ENCODE results near the gene RPS29. TPM values are rescaled to one million over a fixed set of nuclear protein-coding genes. Genes with fewer than 3 reads are reported as not detected.

The RPS29 gene
- total and polyA plus RNA-seq, 2 of the 13 experiments (the other 11 are each of a cell fraction or from before 2014, with no cell fraction given) = 4,303 to 8,215 TPM

DNA sequence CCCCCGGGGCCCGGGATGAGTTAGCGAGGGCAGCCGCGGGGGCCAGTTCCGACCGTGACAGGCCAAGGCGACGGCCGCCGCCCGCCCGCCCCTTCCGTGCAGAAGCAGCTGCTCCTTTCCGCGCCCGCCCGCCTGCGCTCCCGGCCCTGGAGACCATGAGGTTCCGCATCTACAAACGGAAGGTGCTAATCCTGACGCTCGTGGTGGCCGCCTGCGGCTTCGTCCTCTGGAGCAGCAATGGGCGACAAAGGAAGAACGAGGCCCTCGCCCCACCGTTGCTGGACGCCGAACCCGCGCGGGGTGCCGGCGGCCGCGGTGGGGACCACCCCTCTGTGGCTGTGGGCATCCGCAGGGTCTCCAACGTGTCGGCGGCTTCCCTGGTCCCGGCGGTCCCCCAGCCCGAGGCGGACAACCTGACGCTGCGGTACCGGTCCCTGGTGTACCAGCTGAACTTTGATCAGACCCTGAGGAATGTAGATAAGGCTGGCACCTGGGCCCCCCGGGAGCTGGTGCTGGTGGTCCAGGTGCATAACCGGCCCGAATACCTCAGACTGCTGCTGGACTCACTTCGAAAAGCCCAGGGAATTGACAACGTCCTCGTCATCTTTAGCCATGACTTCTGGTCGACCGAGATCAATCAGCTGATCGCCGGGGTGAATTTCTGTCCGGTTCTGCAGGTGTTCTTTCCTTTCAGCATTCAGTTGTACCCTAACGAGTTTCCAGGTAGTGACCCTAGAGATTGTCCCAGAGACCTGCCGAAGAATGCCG lies 35.1 kb upstream of the RPS29 start (continued):
- TF ChIP-seq SRSF4 (IDR thresholded peaks at IDR 0.05; ENCODE audit: low read depth, low read length, poor library complexity, severe bottlenecking) = no peak
- TF ChIP-seq, protein P1, sequence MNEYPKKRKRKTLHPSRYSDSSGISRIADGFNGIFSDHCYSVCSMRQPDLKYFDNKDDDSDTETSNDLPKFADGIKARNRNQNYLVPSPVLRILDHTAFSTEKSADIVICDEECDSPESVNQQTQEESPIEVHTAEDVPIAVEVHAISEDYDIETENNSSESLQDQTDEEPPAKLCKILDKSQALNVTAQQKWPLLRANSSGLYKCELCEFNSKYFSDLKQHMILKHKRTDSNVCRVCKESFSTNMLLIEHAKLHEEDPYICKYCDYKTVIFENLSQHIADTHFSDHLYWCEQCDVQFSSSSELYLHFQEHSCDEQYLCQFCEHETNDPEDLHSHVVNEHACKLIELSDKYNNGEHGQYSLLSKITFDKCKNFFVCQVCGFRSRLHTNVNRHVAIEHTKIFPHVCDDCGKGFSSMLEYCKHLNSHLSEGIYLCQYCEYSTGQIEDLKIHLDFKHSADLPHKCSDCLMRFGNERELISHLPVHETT (CRISPR knock-in tag; conservative IDR thresholded peaks at IDR 0.05) = no peak
- no peak for TF ChIP-seq PHF21A (CRISPR knock-in tag; IDR thresholded peaks at IDR 0.05)
- TF ChIP-seq, protein P2, sequence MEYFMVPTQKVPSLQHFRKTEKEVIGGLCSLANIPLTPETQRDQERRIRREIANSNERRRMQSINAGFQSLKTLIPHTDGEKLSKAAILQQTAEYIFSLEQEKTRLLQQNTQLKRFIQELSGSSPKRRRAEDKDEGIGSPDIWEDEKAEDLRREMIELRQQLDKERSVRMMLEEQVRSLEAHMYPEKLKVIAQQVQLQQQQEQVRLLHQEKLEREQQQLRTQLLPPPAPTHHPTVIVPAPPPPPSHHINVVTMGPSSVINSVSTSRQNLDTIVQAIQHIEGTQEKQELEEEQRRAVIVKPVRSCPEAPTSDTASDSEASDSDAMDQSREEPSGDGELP (IDR thresholded peaks at IDR 0.05; ENCODE audit: borderline replicate concordance, low read depth) = peak; percentile 81
- peak; percentile 82; the same call in 1 of the 2 replicates for TF ChIP-seq ZBTB7B (CRISPR knock-in tag; IDR thresholded peaks at IDR 0.05)
- TF ChIP-seq, protein P3, sequence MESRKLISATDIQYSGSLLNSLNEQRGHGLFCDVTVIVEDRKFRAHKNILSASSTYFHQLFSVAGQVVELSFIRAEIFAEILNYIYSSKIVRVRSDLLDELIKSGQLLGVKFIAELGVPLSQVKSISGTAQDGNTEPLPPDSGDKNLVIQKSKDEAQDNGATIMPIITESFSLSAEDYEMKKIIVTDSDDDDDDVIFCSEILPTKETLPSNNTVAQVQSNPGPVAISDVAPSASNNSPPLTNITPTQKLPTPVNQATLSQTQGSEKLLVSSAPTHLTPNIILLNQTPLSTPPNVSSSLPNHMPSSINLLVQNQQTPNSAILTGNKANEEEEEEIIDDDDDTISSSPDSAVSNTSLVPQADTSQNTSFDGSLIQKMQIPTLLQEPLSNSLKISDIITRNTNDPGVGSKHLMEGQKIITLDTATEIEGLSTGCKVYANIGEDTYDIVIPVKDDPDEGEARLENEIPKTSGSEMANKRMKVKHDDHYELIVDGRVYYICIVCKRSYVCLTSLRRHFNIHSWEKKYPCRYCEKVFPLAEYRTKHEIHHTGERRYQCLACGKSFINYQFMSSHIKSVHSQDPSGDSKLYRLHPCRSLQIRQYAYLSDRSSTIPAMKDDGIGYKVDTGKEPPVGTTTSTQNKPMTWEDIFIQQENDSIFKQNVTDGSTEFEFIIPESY (CRISPR knock-in tag; IDR thresholded peaks at IDR 0.05) = no peak
- TF ChIP-seq ZNF674 (CRISPR knock-in tag; IDR thresholded peaks at IDR 0.05; ENCODE audit: low read depth) = no peak
- TF ChIP-seq ZNF234 (CRISPR knock-in tag; conservative IDR thresholded peaks at IDR 0.05) = peak; percentile 5; the same call in 1 of the 2 replicates
- no peak for TF ChIP-seq ZNF17 (CRISPR knock-in tag; IDR thresholded peaks at IDR 0.05)
- TF ChIP-seq ZNF3 (CRISPR knock-in tag; IDR thresholded peaks at IDR 0.05) = no peak
- TF ChIP-seq ZFP90 (CRISPR knock-in tag; IDR thresholded peaks at IDR 0.05; ENCODE audit: borderline replicate concordance) = 0 out of 2 replicates have a peak, but pooled peaks have one; percentile 49
- TF ChIP-seq ZNF788 (CRISPR knock-in tag; IDR thresholded peaks at IDR 0.05; ENCODE audit: borderline replicate concordance) = no peak
- no peak for TF ChIP-seq NONO (IDR thresholded peaks at IDR 0.05)
- TF ChIP-seq NONO (CRISPR knock-in tag; conservative IDR thresholded peaks at IDR 0.05) = 0 out of 2 replicates have a peak, but pooled peaks have one; percentile 15
- TF ChIP-seq AHR (CRISPR knock-in tag; IDR thresholded peaks at IDR 0.05) = 0 out of 2 replicates have a peak, but pooled peaks have one; percentile 11
- TF ChIP-seq IKZF4 (CRISPR knock-in tag; IDR thresholded peaks at IDR 0.05; ENCODE audit: borderline replicate concordance, low read depth, not compliant biosample characterization) = peak; percentile 65
- TF ChIP-seq HNF4G (IDR thresholded peaks at IDR 0.05; ENCODE audit: borderline replicate concordance, low read depth, low read length) = peak; percentile 55; the same call in 1 of the 2 replicates
- TF ChIP-seq HNF4G (CRISPR knock-in tag; IDR thresholded peaks at IDR 0.05; ENCODE audit: borderline replicate concordance, low read depth) = no peak
- TF ChIP-seq ZMYM4 (CRISPR knock-in tag; IDR thresholded peaks at IDR 0.05) = no peak
- TF ChIP-seq, protein P4, sequence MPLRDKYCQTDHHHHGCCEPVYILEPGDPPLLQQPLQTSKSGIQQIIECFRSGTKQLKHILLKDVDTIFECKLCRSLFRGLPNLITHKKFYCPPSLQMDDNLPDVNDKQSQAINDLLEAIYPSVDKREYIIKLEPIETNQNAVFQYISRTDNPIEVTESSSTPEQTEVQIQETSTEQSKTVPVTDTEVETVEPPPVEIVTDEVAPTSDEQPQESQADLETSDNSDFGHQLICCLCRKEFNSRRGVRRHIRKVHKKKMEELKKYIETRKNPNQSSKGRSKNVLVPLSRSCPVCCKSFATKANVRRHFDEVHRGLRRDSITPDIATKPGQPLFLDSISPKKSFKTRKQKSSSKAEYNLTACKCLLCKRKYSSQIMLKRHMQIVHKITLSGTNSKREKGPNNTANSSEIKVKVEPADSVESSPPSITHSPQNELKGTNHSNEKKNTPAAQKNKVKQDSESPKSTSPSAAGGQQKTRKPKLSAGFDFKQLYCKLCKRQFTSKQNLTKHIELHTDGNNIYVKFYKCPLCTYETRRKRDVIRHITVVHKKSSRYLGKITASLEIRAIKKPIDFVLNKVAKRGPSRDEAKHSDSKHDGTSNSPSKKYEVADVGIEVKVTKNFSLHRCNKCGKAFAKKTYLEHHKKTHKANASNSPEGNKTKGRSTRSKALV (CRISPR knock-in tag; IDR thresholded peaks at IDR 0.05) = peak; percentile 29; the same call in 1 of the 2 replicates
- TF ChIP-seq, protein P5, sequence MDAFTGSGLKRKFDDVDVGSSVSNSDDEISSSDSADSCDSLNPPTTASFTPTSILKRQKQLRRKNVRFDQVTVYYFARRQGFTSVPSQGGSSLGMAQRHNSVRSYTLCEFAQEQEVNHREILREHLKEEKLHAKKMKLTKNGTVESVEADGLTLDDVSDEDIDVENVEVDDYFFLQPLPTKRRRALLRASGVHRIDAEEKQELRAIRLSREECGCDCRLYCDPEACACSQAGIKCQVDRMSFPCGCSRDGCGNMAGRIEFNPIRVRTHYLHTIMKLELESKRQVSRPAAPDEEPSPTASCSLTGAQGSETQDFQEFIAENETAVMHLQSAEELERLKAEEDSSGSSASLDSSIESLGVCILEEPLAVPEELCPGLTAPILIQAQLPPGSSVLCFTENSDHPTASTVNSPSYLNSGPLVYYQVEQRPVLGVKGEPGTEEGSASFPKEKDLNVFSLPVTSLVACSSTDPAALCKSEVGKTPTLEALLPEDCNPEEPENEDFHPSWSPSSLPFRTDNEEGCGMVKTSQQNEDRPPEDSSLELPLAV (CRISPR knock-in tag; conservative IDR thresholded peaks at IDR 0.05; ENCODE audit: low read depth) = no peak
- TF ChIP-seq ZNF660 (CRISPR knock-in tag; IDR thresholded peaks at IDR 0.05; ENCODE audit: borderline replicate concordance, low read depth) = no peak
